Subcutaneous adipose tissue (tissue), 4 donors: ENCODE data around the gene LHX5. TPM values are rescaled to one million over a fixed set of nuclear protein-coding genes. Genes with fewer than 3 reads are reported as not detected.

Experiments
- CTCF ChIP-seq: fragments of 450-650 bp; IDR thresholded peaks from one replicate; pipeline ENCODE4 v1.5.1; 2016; ENCODE audit warnings: low read depth, mild to moderate bottlenecking, control low read depth, antibody characterized with exemption, moderate library complexity
- total RNA-seq, 4 donors: library from RNA; depleted of rRNA; stranded (reverse); fragments of >200 nt; gene quantifications; one replicate each; pipeline ENCODE4 v1.1.0, GENCODE V29; 2016

The LHX5 gene
- total RNA-seq, 4 donors from 2014 or later: not detected

- no peak for TF ChIP-seq CTCF
Measured at GRCh38 chr12:113418213-113418879, 53.3 kb downstream of the LHX5 start.

- TF ChIP-seq CTCF: no peak
Measured at GRCh38 chr12:113416091-113416754, 55.4 kb downstream of the LHX5 start.

- no peak for TF ChIP-seq CTCF
Measured at GRCh38 chr12:113414519-113415038, 57.1 kb downstream of the LHX5 start.

GRCh38 chr12:113413488-113413939 lies 58.2 kb downstream of the LHX5 start:
- no peak for TF ChIP-seq CTCF

Other genes starting within 250 kb of the LHX5 start
- gene SLC8B1, start 136.8 kb downstream of the LHX5 start, total RNA-seq: 10 to 100 TPM; 16.8 to 53.9 (median 39.1) TPM
- gene PLBD2, start 113.3 kb downstream of the LHX5 start, total RNA-seq: 10 to 100 TPM; 31.8 to 69.7 (median 59.5) TPM
- 10 to 100 TPM in 1 of 4 donors, 1 to 10 TPM in 1, not detected in 2; 1.3 to 67.7 TPM for gene SDS, start 68.0 kb downstream of the LHX5 start, total RNA-seq
- 10 to 100 TPM in 1 of 4 donors, 1 to 10 TPM in 3; 2.9 to 12.1 (median 6.3) TPM for gene SDSL, start 49.5 kb downstream of the LHX5 start, total RNA-seq